GM19193 (cell line): ENCODE measurements around the gene HHAT.

Experiments used
- POLR2A ChIP-seq: IDR thresholded peaks from 4 replicates; pipeline ENCODE4 v1.6.1; 2011; ENCODE audit not compliant: insufficient read depth, insufficient read length; ENCODE audit errors: extremely low read depth

Gene HHAT

DNA sequence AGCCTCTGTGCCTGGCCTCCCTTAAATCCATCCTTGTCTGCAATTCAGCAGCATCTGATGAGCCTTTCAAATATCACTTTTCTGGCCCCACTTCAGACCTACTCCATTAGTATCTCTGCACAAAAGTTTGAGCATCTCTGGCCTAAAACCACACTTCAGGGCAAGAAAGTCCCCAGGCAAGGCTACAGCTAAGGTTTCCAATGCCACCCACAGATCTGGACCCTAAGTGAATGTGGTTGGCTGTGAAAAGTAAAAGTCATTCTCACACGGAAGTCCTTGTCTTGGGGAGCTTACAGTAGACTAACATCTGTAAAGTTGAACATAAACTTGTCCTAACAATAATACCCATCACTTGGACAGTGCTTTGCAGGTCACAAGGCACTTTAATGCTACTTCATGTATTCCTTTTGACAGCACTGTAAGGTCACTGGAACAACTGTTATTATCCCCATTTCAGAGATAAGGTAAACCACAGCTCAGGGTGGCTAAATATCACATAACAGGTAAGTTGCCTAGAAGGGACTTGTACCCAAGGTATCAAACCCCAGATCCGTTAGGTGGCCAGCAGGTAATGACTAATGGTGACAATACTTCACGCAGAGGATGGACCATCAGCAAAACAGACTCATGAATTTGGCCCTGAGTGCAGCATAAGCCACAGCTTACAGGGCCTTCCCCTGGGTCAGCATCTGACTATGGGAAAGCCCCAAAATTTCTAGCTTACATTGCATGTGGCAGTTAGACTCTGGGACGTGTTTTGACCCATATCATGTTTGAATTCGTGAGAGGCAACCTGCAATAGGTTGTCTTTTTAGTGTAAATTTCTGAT lies 356.0 kb downstream of the HHAT start:
- TF ChIP-seq POLR2A, result no peak

- no peak for TF ChIP-seq POLR2A
Observed at GRCh38 chr1:210685295-210685650, 356.6 kb downstream of the HHAT start.

DNA sequence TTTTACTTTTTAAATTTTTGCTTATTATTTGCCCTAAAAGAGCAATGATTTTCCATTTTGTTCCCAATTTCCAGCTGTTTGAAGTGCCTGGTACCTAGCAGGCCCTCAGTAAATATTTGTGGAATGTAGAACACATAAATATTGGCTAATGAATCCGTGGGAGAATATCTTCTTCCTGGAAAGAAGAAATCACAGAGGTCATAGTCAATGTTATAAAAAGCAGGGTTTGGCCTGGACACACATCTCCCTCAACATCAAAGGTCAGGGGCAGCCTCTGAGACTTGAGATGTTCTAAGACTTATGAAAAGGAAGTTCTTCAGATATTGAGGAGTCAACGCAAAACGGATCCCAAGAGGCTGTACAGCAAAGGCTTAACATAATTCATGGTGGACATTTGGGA lies 358.1 kb downstream of the HHAT start:
- TF ChIP-seq POLR2A, result no peak

GRCh38 chr1:210687582-210688279 lies 359.0 kb downstream of the HHAT start:
- no peak for TF ChIP-seq POLR2A

DNA sequence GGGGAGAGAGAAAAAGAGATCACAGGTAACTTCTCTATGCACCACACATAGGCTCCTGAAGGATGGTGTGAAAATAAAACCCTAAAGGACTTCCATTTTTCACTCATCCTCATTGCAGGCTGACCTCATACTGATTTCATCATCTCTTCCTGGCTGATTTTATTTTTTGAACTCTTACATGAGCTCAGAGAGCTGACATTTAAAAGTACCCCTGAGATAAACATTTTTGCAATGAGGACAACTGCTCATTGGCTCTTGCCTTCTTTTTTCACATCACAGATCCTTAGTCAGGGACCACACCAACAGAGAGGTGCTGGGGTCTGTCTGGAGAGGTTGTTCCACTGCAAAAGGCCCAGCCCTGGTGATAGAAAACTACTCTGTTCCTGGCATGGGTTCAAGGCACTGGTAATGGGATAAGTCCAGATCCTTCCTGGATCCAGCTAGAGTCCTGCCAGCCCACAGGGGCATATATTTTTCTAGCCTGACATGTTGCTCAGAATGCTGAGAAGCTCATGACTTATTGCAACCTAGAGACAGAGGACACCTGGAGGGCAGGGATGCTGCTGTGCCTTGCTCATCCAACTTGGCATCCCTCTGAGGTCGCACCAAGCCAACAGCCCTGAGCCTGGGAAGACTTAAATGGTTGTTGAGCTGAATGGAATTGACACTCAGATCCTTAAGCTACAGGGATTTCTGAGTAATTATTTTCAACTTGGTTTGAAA lies 360.0 kb downstream of the HHAT start:
- TF ChIP-seq POLR2A, result no peak

- TF ChIP-seq POLR2A, result no peak
Observed at GRCh38 chr1:210689826-210690225, 361.1 kb downstream of the HHAT start.

DNA sequence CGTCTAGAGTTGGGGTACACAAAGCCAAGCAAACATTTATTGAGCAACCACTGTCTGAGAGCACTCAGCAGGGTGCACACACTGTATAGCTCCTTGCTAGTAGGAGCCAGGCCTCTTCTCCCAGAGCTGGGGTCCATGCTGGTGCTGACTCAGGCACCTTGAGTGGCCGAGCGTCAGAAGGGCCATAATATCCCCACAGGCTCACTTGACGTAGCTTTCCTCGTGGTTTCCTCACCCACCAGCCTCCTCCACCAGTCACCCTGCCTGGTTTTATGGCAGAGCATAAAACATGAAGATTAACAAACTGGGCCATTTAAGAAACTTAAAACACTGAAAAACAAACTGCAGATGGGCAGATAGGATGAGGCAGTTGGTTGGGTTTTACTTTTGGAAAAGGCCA lies 361.5 kb downstream of the HHAT start:
- no peak for TF ChIP-seq POLR2A

- TF ChIP-seq POLR2A, result no peak
Observed at GRCh38 chr1:210691039-210691610, 362.4 kb downstream of the HHAT start.

GRCh38 chr1:210692796-210693195 lies 364.1 kb downstream of the HHAT start:
- no peak for TF ChIP-seq POLR2A

GRCh38 chr1:210695026-210695425 lies 366.3 kb downstream of the HHAT start:
- no peak for TF ChIP-seq POLR2A

DNA sequence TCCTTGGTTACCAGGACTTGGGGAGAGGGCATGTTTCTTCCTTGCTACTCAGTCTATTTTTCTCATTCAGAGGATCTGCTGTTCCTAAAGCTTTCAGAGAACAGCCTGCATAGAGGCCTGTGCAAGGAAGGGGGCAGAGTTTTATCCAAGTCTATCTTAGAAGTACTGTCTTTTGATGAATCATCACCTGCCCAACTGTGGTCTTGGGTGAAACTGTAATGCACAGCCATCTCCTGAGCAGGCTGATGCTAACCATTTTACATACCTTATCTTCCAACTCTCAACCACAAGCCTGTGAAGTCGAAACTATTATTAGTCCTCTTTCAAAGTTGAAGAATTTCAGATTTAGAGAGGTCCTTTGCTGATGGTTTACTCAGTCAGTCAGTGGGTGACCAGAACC lies 368.0 kb downstream of the HHAT start:
- no peak for TF ChIP-seq POLR2A

- TF ChIP-seq POLR2A, result no peak
Observed at GRCh38 chr1:210697185-210697584, 368.5 kb downstream of the HHAT start.

DNA sequence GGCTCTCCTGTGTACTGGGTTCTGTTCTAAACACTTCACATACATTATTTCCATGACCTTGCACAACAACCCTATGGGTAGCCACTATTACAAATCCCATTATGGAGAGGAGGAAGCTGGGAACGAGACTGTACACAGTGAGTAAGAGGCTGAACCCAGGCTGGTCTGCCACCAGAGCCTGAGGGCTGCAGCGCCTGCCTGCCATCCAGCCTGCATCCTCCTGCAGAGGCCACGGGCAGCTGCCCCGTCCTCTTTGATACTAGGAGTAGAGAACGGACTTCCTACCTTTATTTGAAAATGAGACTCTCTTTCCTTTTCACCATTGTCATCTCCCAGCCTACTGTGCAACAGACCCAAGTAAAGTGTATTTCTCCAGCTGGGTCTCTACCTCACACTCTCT lies 370.0 kb downstream of the HHAT start:
- TF ChIP-seq POLR2A, result no peak

- TF ChIP-seq POLR2A, result no peak
Observed at GRCh38 chr1:210700083-210700482, 371.4 kb downstream of the HHAT start.

DNA sequence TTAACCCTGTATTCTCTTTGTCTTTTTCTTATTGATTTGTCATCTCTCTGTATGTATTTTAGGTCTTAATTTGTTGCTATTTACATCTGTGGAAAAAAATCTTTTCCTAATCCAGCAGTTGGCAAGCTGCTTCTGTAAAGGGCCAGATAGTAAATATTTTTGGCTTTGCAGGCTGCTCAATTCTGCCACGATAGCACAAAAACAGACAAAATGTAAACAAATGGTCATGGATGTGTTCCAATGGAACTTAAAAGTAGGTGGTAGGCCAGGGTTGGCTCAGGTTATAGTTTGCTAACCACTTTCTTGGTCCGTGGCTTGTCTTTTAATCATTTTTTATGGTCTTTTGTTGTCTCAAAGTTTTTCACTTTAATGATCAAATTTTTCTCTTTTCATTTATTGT lies 371.8 kb downstream of the HHAT start:
- no peak for TF ChIP-seq POLR2A
